Parathyroid adenoma (tissue), 2 donors: ENCODE data around the gene EDIL3.

Experiments used
- H2AFZ ChIP-seq: fragments of 300-600 bp; sonication (generic); one replicate; pipeline ENCODE4 v1.7.0; 2017; ENCODE audit warnings: antibody characterized with exemption, mild to moderate bottlenecking
- H3K27ac ChIP-seq: fragments of 300-600 bp; sonication (generic); one replicate; pipeline ENCODE4 v1.7.0; 2017
- H3K27me3 ChIP-seq: fragments of 300-600 bp; sonication (generic); one replicate; pipeline ENCODE4 v1.7.0; 2017; ENCODE audit warnings: low read length; ENCODE audit not compliant: control insufficient read depth, insufficient read depth
- H3K36me3 ChIP-seq: fragments of 300-600 bp; sonication (generic); one replicate; pipeline ENCODE4 v1.7.0; 2017; ENCODE audit warnings: low read length; ENCODE audit not compliant: control insufficient read depth, insufficient read depth
- H3K4me1 ChIP-seq: fragments of 300-600 bp; sonication (generic); one replicate; pipeline ENCODE4 v1.7.0; 2017; ENCODE audit warnings: control low read depth
- H3K4me2 ChIP-seq: fragments of 300-600 bp; sonication (generic); one replicate; pipeline ENCODE4 v1.7.0; 2017; ENCODE audit warnings: low read length
- H3K4me3 ChIP-seq: fragments of 300-600 bp; sonication (generic); one replicate; pipeline ENCODE4 v1.7.0; 2017; ENCODE audit warnings: low read depth, low read length
- H3K79me2 ChIP-seq: fragments of 300-600 bp; sonication (generic); one replicate; pipeline ENCODE4 v1.7.0; 2017; ENCODE audit warnings: control low read depth
- H3K9ac ChIP-seq: fragments of 300-600 bp; sonication (generic); one replicate; pipeline ENCODE4 v1.7.0; 2017; ENCODE audit warnings: mild to moderate bottlenecking
- H3K9me3 ChIP-seq: fragments of 300-600 bp; sonication (generic); one replicate; pipeline ENCODE4 v1.7.0; 2017; ENCODE audit warnings: low read length; ENCODE audit not compliant: control insufficient read depth
- CTCF ChIP-seq: fragments of 300-600 bp; sonication (generic); IDR thresholded peaks from one replicate; pipeline ENCODE4 v1.7.0; 2017; ENCODE audit warnings: antibody characterized with exemption, mild to moderate bottlenecking
- donor health status: primary hyperparathyroidism.

EDIL3 gene

DNA sequence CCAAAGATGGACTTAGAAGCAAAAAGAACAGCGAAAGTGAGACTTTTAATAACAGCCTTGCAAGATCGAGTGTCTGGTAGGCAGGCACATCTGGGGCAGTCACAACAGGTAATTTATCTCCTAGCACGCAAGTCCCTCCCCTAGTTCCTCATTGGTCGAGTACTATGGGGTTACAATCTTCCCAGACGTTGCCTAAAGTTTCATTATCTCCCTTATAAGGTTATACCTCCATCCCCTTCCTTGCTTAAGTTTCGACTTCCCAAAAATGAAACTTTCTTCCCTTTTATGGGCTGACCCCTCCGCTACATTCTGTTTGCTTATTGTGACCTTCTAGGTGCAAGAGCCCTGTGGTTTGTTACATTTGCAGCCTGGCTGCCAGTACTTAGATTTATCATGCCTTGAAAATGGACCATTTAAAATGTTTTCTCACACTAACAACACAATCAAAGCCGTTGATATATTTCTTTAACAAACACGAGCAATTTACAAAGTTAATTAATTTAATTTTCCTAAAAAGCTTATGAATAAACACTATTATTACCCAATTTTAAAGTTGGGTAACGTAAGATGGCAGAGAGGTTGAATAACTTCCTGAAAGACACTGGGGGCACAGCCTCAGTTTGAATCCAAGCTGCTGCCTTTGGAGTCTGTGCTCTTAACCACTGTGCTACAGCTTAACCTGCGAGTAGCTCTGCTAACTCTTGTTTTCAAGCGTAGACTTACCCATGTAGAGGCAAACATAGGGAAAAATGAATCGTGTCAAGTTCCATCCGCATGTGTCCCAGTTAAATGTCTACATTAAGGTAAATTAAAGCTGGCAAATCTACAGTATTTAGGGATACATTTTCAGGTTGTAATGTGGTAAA, 91.7 kb downstream of the EDIL3 start:
- Histone ChIP-seq H3K4me1 (no peaks in the 10 kb centered on the region), H3K9ac (no peak overlapping the region), H2AFZ (no peak overlapping the region), H3K9me3 (no peaks in the 10 kb centered on the region), H3K36me3 (no peaks in the 10 kb centered on the region), H3K4me3 (no peak overlapping the region), H3K27ac (no peak overlapping the region), H3K27me3 (no peaks in the 10 kb centered on the region), H3K4me2 (no peak overlapping the region), H3K79me2 (no peaks in the 10 kb centered on the region)
- no peak for TF ChIP-seq CTCF

DNA sequence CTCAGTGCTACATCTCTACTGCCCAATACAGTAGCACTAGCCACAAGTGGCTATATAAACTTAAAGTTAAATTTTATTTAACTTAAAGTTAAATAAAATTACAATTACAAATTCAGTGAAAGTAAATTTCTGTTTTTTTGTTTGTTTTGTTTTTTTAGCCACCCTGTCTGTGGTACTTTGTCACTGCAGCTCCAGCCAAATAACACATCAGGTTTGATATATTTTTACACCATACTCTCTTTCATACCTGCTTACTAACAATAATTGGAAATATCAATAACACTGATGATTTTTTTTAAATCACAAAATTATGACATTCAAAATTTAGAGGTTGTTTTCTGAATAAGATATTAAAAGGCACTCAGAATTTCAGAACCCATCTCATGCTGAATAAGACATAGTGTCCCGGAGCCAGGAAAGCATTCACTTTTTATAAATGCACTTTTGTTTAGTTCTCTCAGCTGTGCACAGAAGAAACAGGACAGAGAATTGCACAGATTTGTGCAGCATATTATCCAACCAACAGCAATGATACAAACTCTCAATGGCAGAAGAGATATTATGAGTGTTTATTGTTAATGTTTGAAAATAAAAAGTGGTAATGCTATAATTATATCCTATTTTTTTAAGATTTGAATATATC, 92.6 kb downstream of the EDIL3 start:
- no peak overlapping the region for H3K9ac ChIP-seq
- no peaks in the 10 kb centered on the region for H3K27me3 ChIP-seq
- H3K4me1 ChIP-seq: no peaks in the 10 kb centered on the region
- H2AFZ ChIP-seq: no peak overlapping the region
- H3K27ac ChIP-seq: no peak overlapping the region
- no peaks in the 10 kb centered on the region for H3K79me2 ChIP-seq
- TF ChIP-seq CTCF: no peak
- H3K4me3 ChIP-seq: no peak overlapping the region
- H3K9me3 ChIP-seq: no peaks in the 10 kb centered on the region
- no peak overlapping the region for H3K4me2 ChIP-seq
- H3K36me3 ChIP-seq: no peaks in the 10 kb centered on the region

- Histone ChIP-seq H3K9me3 (no peaks in the 10 kb centered on the region), H3K27ac (no peak overlapping the region), H3K4me2 (no peak overlapping the region), H3K9ac (no peak overlapping the region), H3K4me1 (no peaks in the 10 kb centered on the region), H3K4me3 (no peak overlapping the region), H3K79me2 (no peaks in the 10 kb centered on the region), H3K36me3 (no peaks in the 10 kb centered on the region), H2AFZ (no peak overlapping the region), H3K27me3 (no peaks in the 10 kb centered on the region)
- no peak for TF ChIP-seq CTCF
Observed at GRCh38 chr5:84290673-84291072, 94.0 kb downstream of the EDIL3 start.

DNA sequence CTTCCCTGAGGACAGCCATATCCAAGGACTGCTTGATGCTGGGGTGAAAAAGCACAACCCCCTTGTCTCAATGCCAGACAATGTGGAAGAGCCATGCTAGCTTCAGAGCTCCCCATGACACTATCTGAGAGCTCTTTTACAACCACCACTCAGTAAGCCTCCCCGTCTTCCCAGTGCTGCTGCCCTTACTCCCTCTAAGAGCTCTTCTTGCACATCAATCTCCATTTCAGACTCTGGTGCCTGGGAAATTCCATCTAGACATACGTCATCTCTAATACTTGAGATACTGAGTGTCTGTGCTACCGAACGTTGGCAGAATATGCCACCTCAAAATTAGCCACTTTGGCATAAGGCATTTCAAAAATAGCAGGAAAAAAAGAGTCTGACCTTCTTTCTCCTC, 94.5 kb downstream of the EDIL3 start:
- H3K9ac ChIP-seq: no peak overlapping the region

More for the DNA sequence above, 94.5 kb downstream of the EDIL3 start:
- Histone ChIP-seq H3K4me1 (no peaks in the 10 kb centered on the region), H3K9me3 (no peaks in the 10 kb centered on the region), H3K27me3 (no peaks in the 10 kb centered on the region), H3K4me2 (no peak overlapping the region), H3K27ac (no peak overlapping the region), H3K36me3 (no peaks in the 10 kb centered on the region), H3K4me3 (no peak overlapping the region), H2AFZ (no peak overlapping the region), H3K79me2 (no peaks in the 10 kb centered on the region)
- no peak for TF ChIP-seq CTCF
